D721Med (cell line): ENCODE results near the gene PDHB.

Experiments used
- DNase-seq: peaks from one replicate; pipeline ENCODE4 v3.0.0; 2011; ENCODE audit warnings: low spot score; ENCODE audit not compliant: insufficient read length
- FAIRE-seq: peaks from 2 replicates; lab custom pipeline; 2011; peaks lifted over from hg19 to GRCh38; lab: Jason Lieb, UNC
- CTCF ChIP-seq: IDR thresholded peaks from 2 replicates; pipeline ENCODE4 v1.5.1; 2012; ENCODE audit warnings: mild to moderate bottlenecking, control low read depth; ENCODE audit not compliant: insufficient read depth; ENCODE audit errors: missing control alignments

The PDHB gene

GRCh38 chr3:58387650-58388546, 45.7 kb downstream of the PDHB start:
- no peak for FAIRE-seq
- TF ChIP-seq CTCF = no peak
- DNase-seq = no peak

GRCh38 chr3:58386626-58387365, 46.8 kb downstream of the PDHB start:
- no peak for FAIRE-seq
- no peak for TF ChIP-seq CTCF
- DNase-seq = no peak

GRCh38 chr3:58384381-58385090, 49.1 kb downstream of the PDHB start:
- DNase-seq (no peak), FAIRE-seq (no peak)
- TF ChIP-seq CTCF = no peak

- no peak for DNase-seq
- TF ChIP-seq CTCF = no peak
- no peak for FAIRE-seq
Observed at GRCh38 chr3:58383904-58384303, 49.7 kb downstream of the PDHB start.

GRCh38 chr3:58383476-58383875, 50.2 kb downstream of the PDHB start:
- DNase-seq = no peak
- no peak for FAIRE-seq
- no peak for TF ChIP-seq CTCF

GRCh38 chr3:58379351-58380073, 54.1 kb downstream of the PDHB start:
- FAIRE-seq (no peak), DNase-seq (no peak)
- TF ChIP-seq CTCF = no peak
